ENCODE data around the gene UBE2N.
"Not testable (repeated sequence)": the region's sequence is repeated elsewhere in the genome, so short reads cannot be mapped to it uniquely, and the experiment has no call there.

- TF ChIP-seq CTCF, POLR2A (IDR thresholded peaks at IDR 0.05): not testable (repeated sequence)
These were observed 59.7 kb downstream of the UBE2N start for GRCh38 chr12:93381976-93382437.
